ENCODE results near the gene MAP2K4.

DNA sequence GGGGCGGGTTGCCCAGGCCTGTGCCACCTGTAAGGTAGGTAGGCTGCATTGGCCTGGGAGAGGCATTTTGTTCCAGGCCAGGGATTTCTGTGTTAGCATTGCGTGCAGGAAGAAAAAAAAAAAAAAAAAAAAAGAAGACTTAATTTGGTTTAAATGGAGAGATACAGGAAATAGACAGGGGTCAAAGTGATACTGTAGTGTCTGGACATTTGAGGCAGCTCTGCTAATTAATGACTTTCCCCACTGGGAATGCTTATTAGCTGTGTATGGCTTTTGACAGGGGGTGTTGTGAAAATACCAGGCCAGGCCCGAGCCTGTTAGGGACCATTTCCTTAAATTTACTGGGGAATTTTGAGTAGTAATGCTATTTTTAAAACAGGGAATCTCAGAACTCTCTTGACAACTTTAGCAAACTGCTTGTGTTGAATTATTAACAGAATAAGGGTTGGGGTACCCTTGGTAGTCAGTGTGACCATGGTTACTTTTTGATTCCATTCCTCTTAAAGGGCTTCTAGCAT lies 1.0 kb downstream of the MAP2K4 start:
- TF ChIP-seq CTCF (IDR thresholded peaks at IDR 0.05) (no peak), POLR2AphosphoS5 (IDR thresholded peaks at IDR 0.05; ENCODE audit: insufficient read depth in 1 of 2, low read depth in 1 of 2) (no peak)
